Mesenchymal stem cell (in vitro differentiated cells and primary cell): ENCODE results near the gene FAM174B.

Experiments used
- DNase-seq: peaks from one replicate; pipeline ENCODE4 v3.0.0-alpha.2; 2013
- H2AFZ ChIP-seq: one replicate; pipeline ENCODE4 v1.6.1; 2013; ENCODE audit warnings: low read depth, mild to moderate bottlenecking, control low read depth, inconsistent platforms, low read length, moderate library complexity
- H2AK5ac ChIP-seq: 2 replicates; pipeline ENCODE4 v1.6.1; 2013; ENCODE audit warnings: low read length, moderate library complexity, mild to moderate bottlenecking, inconsistent platforms; ENCODE audit not compliant: severe bottlenecking
- H2BK120ac ChIP-seq: one replicate; pipeline ENCODE4 v1.6.1; 2013; ENCODE audit warnings: low read depth, mild to moderate bottlenecking, inconsistent platforms, low read length, moderate library complexity
- H2BK12ac ChIP-seq, 2 experiments: one replicate each; pipeline ENCODE4 v1.6.1; 2013; ENCODE audit warnings: inconsistent platforms in 2 of 2, low read length in 2 of 2, mild to moderate bottlenecking in 2 of 2, moderate library complexity in 2 of 2, control low read depth in 1 of 2
- H2BK15ac ChIP-seq: one replicate; pipeline ENCODE4 v1.6.1; 2013; ENCODE audit warnings: mild to moderate bottlenecking, low read depth, inconsistent platforms; ENCODE audit not compliant: poor library complexity, severe bottlenecking
- H2BK5ac ChIP-seq: 2 replicates; pipeline ENCODE4 v1.6.1; 2013; ENCODE audit warnings: low read depth, mild to moderate bottlenecking, low read length, control low read depth, inconsistent platforms; ENCODE audit not compliant: poor library complexity, severe bottlenecking
- H3K14ac ChIP-seq, 2 experiments: one replicate each; pipeline ENCODE4 v1.6.1; 2013; ENCODE audit warnings: inconsistent platforms in 2 of 2, low read length in 2 of 2, control low read depth in 1 of 2, mild to moderate bottlenecking in 1 of 2, moderate library complexity in 1 of 2
- H3K18ac ChIP-seq, 2 experiments: one replicate each; pipeline ENCODE4 v1.6.1; 2013; ENCODE audit warnings: inconsistent platforms in 2 of 2, low read length in 2 of 2, control low read depth in 1 of 2, low read depth in 1 of 2, mild to moderate bottlenecking in 1 of 2
- H3K23ac ChIP-seq, 2 experiments: one replicate each; pipeline ENCODE4 v1.6.1; 2013; ENCODE audit warnings: inconsistent platforms in 2 of 2, low read length in 2 of 2, mild to moderate bottlenecking in 2 of 2, moderate library complexity in 2 of 2, control low read depth in 1 of 2
- H3K27ac ChIP-seq: 2 replicates; pipeline ENCODE4 v1.5.1; 2013; ENCODE audit warnings: mild to moderate bottlenecking, moderate library complexity, low read length, control low read depth, inconsistent platforms; ENCODE audit not compliant: poor library complexity, severe bottlenecking
- H3K27me3 ChIP-seq, 2 experiments: 2 replicates each; pipeline versions ENCODE4 v1.6.1 to v1.7.0; 2013; ENCODE audit warnings: low read length in 2 of 2, mild to moderate bottlenecking in 2 of 2, moderate library complexity in 2 of 2, control low read depth in 1 of 2, inconsistent platforms in 1 of 2; ENCODE audit not compliant: control insufficient read depth in 1 of 2, insufficient read depth in 1 of 2
- H3K36me3 ChIP-seq, 2 experiments: 2 replicates each; pipeline versions ENCODE4 v1.6.1 to v1.7.0; 2013; ENCODE audit warnings: low read length in 2 of 2, control low read depth in 1 of 2, inconsistent platforms in 1 of 2, low read depth in 1 of 2, mild to moderate bottlenecking in 1 of 2; ENCODE audit not compliant: insufficient read depth in 2 of 2, control insufficient read depth in 1 of 2
- H3K4ac ChIP-seq, 2 experiments: one replicate each; pipeline ENCODE4 v1.6.1; 2013; ENCODE audit warnings: inconsistent platforms in 2 of 2, low read length in 2 of 2, mild to moderate bottlenecking in 2 of 2, moderate library complexity in 2 of 2, control low read depth in 1 of 2, low read depth in 1 of 2
- H3K4me1 ChIP-seq: 2 replicates; pipeline ENCODE4 v1.6.1; 2013; ENCODE audit warnings: low read depth, low read length, control low read depth; ENCODE audit not compliant: control insufficient read depth, insufficient read depth
- H3K4me2 ChIP-seq: 2 replicates; pipeline ENCODE4 v1.6.1; 2013; ENCODE audit warnings: low read length, mild to moderate bottlenecking, inconsistent platforms; ENCODE audit not compliant: poor library complexity, severe bottlenecking
- H3K4me3 ChIP-seq, 2 experiments: 2 replicates each; pipeline versions ENCODE4 v1.5.1 to v1.7.0; 2013; ENCODE audit warnings: low read length in 2 of 2, mild to moderate bottlenecking in 2 of 2, control low read depth in 1 of 2, low read depth in 1 of 2; ENCODE audit not compliant: insufficient read depth in 1 of 2
- H3K79me1 ChIP-seq: replicated peaks from 2 replicates; pipeline ENCODE4 v1.6.1; 2013; ENCODE audit warnings: mild to moderate bottlenecking, control low read depth, low read length, inconsistent platforms; ENCODE audit not compliant: poor library complexity, severe bottlenecking
- H3K9ac ChIP-seq: 2 replicates; pipeline ENCODE4 v1.7.0; 2013; ENCODE audit warnings: mild to moderate bottlenecking, low read length, moderate library complexity
- H3K9me3 ChIP-seq: 2 replicates; pipeline ENCODE4 v1.7.0; 2013; ENCODE audit warnings: mild to moderate bottlenecking, low read length; ENCODE audit not compliant: control insufficient read depth
- H4K8ac ChIP-seq: one replicate; pipeline ENCODE4 v1.6.1; 2013; ENCODE audit warnings: inconsistent platforms, mild to moderate bottlenecking, low read length, moderate library complexity
- H4K91ac ChIP-seq: one replicate; pipeline ENCODE4 v1.6.1; 2013; ENCODE audit warnings: mild to moderate bottlenecking, low read length, inconsistent platforms
- WGBS: methylation state at CpG from one replicate; pipeline ENCODE4 v1.1.7; 2013; ENCODE audit warnings: mixed read lengths; 5-methylcytosine and 5-hydroxymethylcytosine counted together

FAM174B gene

GRCh38 chr15:92611995-92612745, 43.4 kb downstream of the FAM174B start:
- H2BK12ac ChIP-seq, result peak overlapping the region in 1 of 2 experiments; percentile 56
- H3K4ac ChIP-seq, result no peak overlapping the region

GRCh38 chr15:92611150-92611549, 44.4 kb downstream of the FAM174B start:
- Histone ChIP-seq H2BK120ac (no peak overlapping the region), H3K9ac (no peak overlapping the region), H2BK12ac (no peak overlapping the region), H3K4me2 (no peak overlapping the region), H3K9me3 (no peaks in the 10 kb centered on the region), H3K4me1 (no peaks in the 10 kb centered on the region), H3K18ac (no peak overlapping the region), H3K79me1 (no peaks in the 10 kb centered on the region), H2AFZ (no peak overlapping the region), H3K14ac (no peak overlapping the region), H3K4ac (no peak overlapping the region), H4K91ac (no peak overlapping the region), H4K8ac (no peak overlapping the region), H3K23ac (no peak overlapping the region), H3K36me3 (no peaks in the 10 kb centered on the region), H2AK5ac (no peak overlapping the region), H3K27ac (no peak overlapping the region), H2BK15ac (no peak overlapping the region), H2BK5ac (no peak overlapping the region), H3K27me3 (peaks cover 0 to 6% of the 10 kb centered on the region in 2 experiments), H3K4me3 (no peak overlapping the region)
- DNase-seq, result no peak

More at GRCh38 chr15:92611995-92612745, 43.4 kb downstream of the FAM174B start:
- H3K27me3 ChIP-seq, result peaks cover 0 to 6% of the 10 kb centered on the region in 2 experiments
- no peak overlapping the region for H3K4me3 ChIP-seq
- no peak overlapping the region for H2BK120ac ChIP-seq
- H2BK15ac ChIP-seq, result no peak overlapping the region
- WGBS, result 77% methylated on average over 6 of the region's 7 CpGs
- no peak overlapping the region for H3K18ac ChIP-seq
- H4K91ac ChIP-seq, result no peak overlapping the region
- peak overlapping the region; percentile 32 for H4K8ac ChIP-seq
- H3K14ac ChIP-seq, result peak overlapping the region in 1 of 2 experiments; percentile 73
- DNase-seq, result no peak
- H3K9me3 ChIP-seq, result no peaks in the 10 kb centered on the region
- H3K27ac ChIP-seq, result no peak overlapping the region
- H3K4me1 ChIP-seq, result peaks cover under 1% of the 10 kb centered on the region
- H3K79me1 ChIP-seq, result no peaks in the 10 kb centered on the region
- H3K4me2 ChIP-seq, result no peak overlapping the region
- no peaks in the 10 kb centered on the region for H3K36me3 ChIP-seq
- H2AFZ ChIP-seq, result no peak overlapping the region
- no peak overlapping the region for H2AK5ac ChIP-seq
- H3K9ac ChIP-seq, result no peak overlapping the region
- H2BK5ac ChIP-seq, result no peak overlapping the region
- H3K23ac ChIP-seq, result no peak overlapping the region

GRCh38 chr15:92610101-92610520, 45.5 kb downstream of the FAM174B start:
- no peak overlapping the region for H3K4ac ChIP-seq
- no peak overlapping the region for H3K27ac ChIP-seq
- H2BK15ac ChIP-seq, result no peak overlapping the region
- DNase-seq, result no peak
- H3K23ac ChIP-seq, result no peak overlapping the region
- no peak overlapping the region for H3K4me2 ChIP-seq
- no peaks in the 10 kb centered on the region for H3K36me3 ChIP-seq
- no peak overlapping the region for H3K9ac ChIP-seq
- H4K91ac ChIP-seq, result no peak overlapping the region
- peaks cover 0 to 9% of the 10 kb centered on the region in 2 experiments for H3K27me3 ChIP-seq
- no peaks in the 10 kb centered on the region for H3K4me1 ChIP-seq
- H4K8ac ChIP-seq, result no peak overlapping the region
- 82% methylated on average over 9 of the region's 9 CpGs for WGBS
- no peaks in the 10 kb centered on the region for H3K79me1 ChIP-seq
- no peak overlapping the region for H2AK5ac ChIP-seq
- H2BK120ac ChIP-seq, result no peak overlapping the region
- no peak overlapping the region for H3K14ac ChIP-seq
- no peak overlapping the region for H2AFZ ChIP-seq
- H3K9me3 ChIP-seq, result no peaks in the 10 kb centered on the region
- no peak overlapping the region for H3K18ac ChIP-seq
- no peak overlapping the region for H2BK5ac ChIP-seq
- H3K4me3 ChIP-seq, result no peak overlapping the region
- H2BK12ac ChIP-seq, result no peak overlapping the region

- 87% methylated on average over 20 of the region's 20 CpGs for WGBS
- Histone ChIP-seq H3K4me3 (no peak overlapping the region), H3K4me1 (no peaks in the 10 kb centered on the region), H3K4ac (no peak overlapping the region), H2BK15ac (no peak overlapping the region), H2BK12ac (no peak overlapping the region), H3K9me3 (no peaks in the 10 kb centered on the region), H3K23ac (no peak overlapping the region), H4K8ac (no peak overlapping the region), H3K18ac (no peak overlapping the region), H3K36me3 (no peaks in the 10 kb centered on the region), H3K27me3 (peaks cover 0 to 9% of the 10 kb centered on the region in 2 experiments), H3K4me2 (no peak overlapping the region), H4K91ac (no peak overlapping the region), H3K9ac (no peak overlapping the region), H3K14ac (no peak overlapping the region), H2BK120ac (no peak overlapping the region), H3K79me1 (no peaks in the 10 kb centered on the region), H2AK5ac (no peak overlapping the region), H2AFZ (no peak overlapping the region), H2BK5ac (no peak overlapping the region), H3K27ac (no peak overlapping the region)
- DNase-seq, result no peak
These were observed 46.5 kb downstream of the FAM174B start for GRCh38 chr15:92608866-92609700.
